Measurements from ENCODE around the gene SPATC1L. TPM values are rescaled to one million over a fixed set of nuclear protein-coding genes. Genes with fewer than 3 reads are reported as not detected.

Gene SPATC1L
- total and polyA plus RNA-seq, 2 donors (not counting 1 experiment from before 2014, with no cell fraction given), result 11.4 to 15.4 TPM

DNA sequence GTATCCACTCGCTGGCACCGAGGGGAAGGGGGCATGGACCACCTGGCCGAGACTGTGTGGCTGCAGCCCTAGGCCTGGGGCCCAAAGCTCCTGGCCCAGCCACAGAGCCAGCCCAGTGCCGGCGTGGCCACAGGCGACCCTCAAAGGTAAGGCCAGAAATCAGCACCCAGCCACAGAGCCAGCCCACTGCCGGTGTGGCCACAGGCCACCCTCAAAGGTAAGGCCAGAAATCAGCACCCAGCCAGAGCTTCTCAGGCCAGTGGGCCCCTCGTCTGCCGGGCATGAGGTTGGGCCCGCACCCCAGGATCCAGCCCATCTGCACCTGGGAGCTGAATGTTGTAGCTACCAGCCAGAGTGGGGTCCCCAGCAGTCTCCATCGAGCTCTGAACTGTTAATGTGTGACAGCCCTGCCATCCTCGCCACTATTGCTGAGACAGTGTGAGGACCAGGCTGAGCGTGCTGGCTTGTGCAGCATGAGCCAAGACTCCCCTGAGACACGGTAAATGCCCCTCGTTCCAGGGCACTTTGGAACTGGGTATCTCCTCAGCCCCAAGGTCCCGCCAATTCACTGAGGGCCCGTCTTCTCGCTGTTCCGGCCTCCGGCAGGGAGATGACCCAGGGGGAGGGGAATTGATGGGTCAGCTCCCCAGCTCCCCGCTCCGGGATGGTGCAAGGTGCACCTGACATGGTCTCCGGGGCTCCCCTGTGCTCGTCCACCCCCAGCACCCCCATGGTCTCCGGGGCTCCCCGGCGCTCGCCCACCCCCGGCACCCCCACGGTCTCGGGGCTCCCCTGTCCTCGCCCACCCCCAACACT, 24.2 kb downstream of the SPATC1L start:
- no peaks in the 10 kb centered on the region for H3K36me3 ChIP-seq (replicated peaks in 1 of 2; ENCODE audit: control extremely low read depth in 1 of 2, control insufficient read depth in 1 of 2, extremely low read depth in 1 of 2, insufficient read depth in 2 of 2, low read length in 1 of 2)
- POLR2A ChIA-PET, result no interaction called here
- intact Hi-C loops (cut with micrococcal nuclease), result no loop called here
- no peaks in the 10 kb centered on the region for H3K79me2 ChIP-seq (ENCODE audit: control insufficient read depth, insufficient read depth, low read length)
- no peak overlapping the region for H3K27ac Mint-ChIP-seq
- ATAC-seq (ENCODE audit: low read depth), result no peak
- DNase-seq, result no peak
- TF ChIP-seq, protein P1, sequence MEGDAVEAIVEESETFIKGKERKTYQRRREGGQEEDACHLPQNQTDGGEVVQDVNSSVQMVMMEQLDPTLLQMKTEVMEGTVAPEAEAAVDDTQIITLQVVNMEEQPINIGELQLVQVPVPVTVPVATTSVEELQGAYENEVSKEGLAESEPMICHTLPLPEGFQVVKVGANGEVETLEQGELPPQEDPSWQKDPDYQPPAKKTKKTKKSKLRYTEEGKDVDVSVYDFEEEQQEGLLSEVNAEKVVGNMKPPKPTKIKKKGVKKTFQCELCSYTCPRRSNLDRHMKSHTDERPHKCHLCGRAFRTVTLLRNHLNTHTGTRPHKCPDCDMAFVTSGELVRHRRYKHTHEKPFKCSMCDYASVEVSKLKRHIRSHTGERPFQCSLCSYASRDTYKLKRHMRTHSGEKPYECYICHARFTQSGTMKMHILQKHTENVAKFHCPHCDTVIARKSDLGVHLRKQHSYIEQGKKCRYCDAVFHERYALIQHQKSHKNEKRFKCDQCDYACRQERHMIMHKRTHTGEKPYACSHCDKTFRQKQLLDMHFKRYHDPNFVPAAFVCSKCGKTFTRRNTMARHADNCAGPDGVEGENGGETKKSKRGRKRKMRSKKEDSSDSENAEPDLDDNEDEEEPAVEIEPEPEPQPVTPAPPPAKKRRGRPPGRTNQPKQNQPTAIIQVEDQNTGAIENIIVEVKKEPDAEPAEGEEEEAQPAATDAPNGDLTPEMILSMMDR (IDR thresholded peaks at IDR 0.05), result no peak
- TF ChIP-seq EZH2 (IDR thresholded peaks at IDR 0.05; ENCODE audit: borderline replicate concordance, insufficient read depth, low read depth, low read length, poor library complexity, severe bottlenecking), result no peak
- no peak overlapping the region for H2AFZ ChIP-seq (ENCODE audit: insufficient read depth, low read depth, low read length, poor library complexity, severe bottlenecking)
- H3K4me3 Mint-ChIP-seq, result no peak overlapping the region
- WGBS (ENCODE audit: insufficient coverage), result 98% methylated on average over 26 of the region's 32 CpGs
- H3K27ac ChIP-seq (ENCODE audit: low read length in 2 of 2), result no peak overlapping the region
- no peaks in the 10 kb centered on the region for H3K9me3 Mint-ChIP-seq (ENCODE audit: insufficient read depth)
- no peak overlapping the region for H3K4me3 ChIP-seq (ENCODE audit: control extremely low read depth in 1 of 5, extremely low read depth in 1 of 5, insufficient read depth in 1 of 5, low read depth in 2 of 5, low read length in 4 of 5)
- no peak overlapping the region for H3K4me2 ChIP-seq (replicated peaks; ENCODE audit: low read depth, low read length, poor library complexity, severe bottlenecking)
- H3K27me3 Mint-ChIP-seq, result no peaks in the 10 kb centered on the region
- no peak overlapping the region for H3K9ac ChIP-seq (ENCODE audit: low read length)
- no peaks in the 10 kb centered on the region for H3K4me1 ChIP-seq (ENCODE audit: control insufficient read depth in 2 of 2, insufficient read depth in 2 of 2, low read length in 2 of 2)
- peaks cover 0 to 12% (median 0%) of the 10 kb centered on the region in 3 donors for H3K9me3 ChIP-seq (ENCODE audit: control extremely low read depth in 1 of 3, control insufficient read depth in 2 of 3, insufficient read depth in 1 of 3, low read length in 2 of 3)
- H4K20me1 ChIP-seq (ENCODE audit: control insufficient read depth, insufficient read depth, low read length, poor library complexity, severe bottlenecking), result no peaks in the 10 kb centered on the region
- H3K27me3 ChIP-seq (replicated peaks in 1 of 4; ENCODE audit: control extremely low read depth in 1 of 4, control insufficient read depth in 3 of 4, insufficient read depth in 4 of 4, low read length in 3 of 4), result no peaks in the 10 kb centered on the region
- H3K4me1 Mint-ChIP-seq, result no peaks in the 10 kb centered on the region
- CTCF ChIA-PET, result no interaction called here

DNA sequence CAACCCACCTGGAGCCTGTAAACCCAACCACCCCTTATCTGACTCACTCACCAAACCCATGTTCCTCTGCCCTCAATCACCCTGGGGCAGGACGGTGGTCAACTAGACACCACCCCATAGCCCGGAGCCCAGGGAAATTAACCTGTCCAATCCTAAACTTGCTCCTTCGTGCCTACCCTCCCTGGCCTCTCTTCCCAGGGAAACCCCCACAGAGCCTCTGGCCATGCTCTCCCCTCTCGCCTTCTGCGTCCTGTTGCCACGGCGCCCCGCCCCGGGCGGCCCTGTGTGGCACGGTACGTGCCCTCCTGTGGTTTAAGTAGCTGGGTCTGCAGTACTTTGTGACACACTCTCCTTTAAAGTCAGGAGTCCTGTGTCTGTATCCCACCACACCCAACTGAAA, 24.9 kb downstream of the SPATC1L start:
- no peak overlapping the region for H3K4me2 ChIP-seq (replicated peaks; ENCODE audit: low read depth, low read length, poor library complexity, severe bottlenecking)
- no peaks in the 10 kb centered on the region for H3K4me1 Mint-ChIP-seq
- no peak overlapping the region for H3K4me3 Mint-ChIP-seq
- no peaks in the 10 kb centered on the region for H3K4me1 ChIP-seq (ENCODE audit: control insufficient read depth in 2 of 2, insufficient read depth in 2 of 2, low read length in 2 of 2)
- no peak overlapping the region for H3K27ac Mint-ChIP-seq
- H2AFZ ChIP-seq (ENCODE audit: insufficient read depth, low read depth, low read length, poor library complexity, severe bottlenecking), result no peak overlapping the region
- no peak overlapping the region for H3K4me3 ChIP-seq (ENCODE audit: control extremely low read depth in 1 of 5, extremely low read depth in 1 of 5, insufficient read depth in 1 of 5, low read depth in 2 of 5, low read length in 4 of 5)
- intact Hi-C loops (cut with micrococcal nuclease), result no loop called here
- H4K20me1 ChIP-seq (ENCODE audit: control insufficient read depth, insufficient read depth, low read length, poor library complexity, severe bottlenecking), result no peaks in the 10 kb centered on the region
- H3K27me3 ChIP-seq (replicated peaks in 1 of 4; ENCODE audit: control extremely low read depth in 1 of 4, control insufficient read depth in 3 of 4, insufficient read depth in 4 of 4, low read length in 3 of 4), result no peaks in the 10 kb centered on the region
- H3K36me3 ChIP-seq (replicated peaks in 1 of 2; ENCODE audit: control extremely low read depth in 1 of 2, control insufficient read depth in 1 of 2, extremely low read depth in 1 of 2, insufficient read depth in 2 of 2, low read length in 1 of 2), result no peaks in the 10 kb centered on the region
- no peak overlapping the region for H3K27ac ChIP-seq (ENCODE audit: low read length in 2 of 2)
- TF ChIP-seq EZH2 (IDR thresholded peaks at IDR 0.05; ENCODE audit: borderline replicate concordance, insufficient read depth, low read depth, low read length, poor library complexity, severe bottlenecking), result no peak
- TF ChIP-seq, protein P1 (IDR thresholded peaks at IDR 0.05), result no peak
- no peak for DNase-seq
- no peak overlapping the region for H3K9ac ChIP-seq (ENCODE audit: low read length)
- no peak for ATAC-seq (ENCODE audit: low read depth)
- H3K9me3 Mint-ChIP-seq (ENCODE audit: insufficient read depth), result no peaks in the 10 kb centered on the region
- H3K9me3 ChIP-seq (ENCODE audit: control extremely low read depth in 1 of 3, control insufficient read depth in 2 of 3, insufficient read depth in 1 of 3, low read length in 2 of 3), result peaks cover 0 to 12% (median 0%) of the 10 kb centered on the region in 3 donors
- ChIA-PET POLR2A (no interaction called here), CTCF (no interaction called here)
- H3K27me3 Mint-ChIP-seq, result no peaks in the 10 kb centered on the region
- WGBS (ENCODE audit: insufficient coverage), result 92% methylated on average over 8 of the region's 12 CpGs
- H3K79me2 ChIP-seq (ENCODE audit: control insufficient read depth, insufficient read depth, low read length), result no peaks in the 10 kb centered on the region

Measured in B cell (primary cell).